Glutamatergic neuron (in vitro differentiated cells): Measurements from ENCODE around the gene KRTAP5-3. TPM values are rescaled to one million over a fixed set of nuclear protein-coding genes. Genes with fewer than 3 reads are reported as not detected.

Experiments used
- DNase-seq: peaks from one replicate; pipeline ENCODE4 v3.0.0; 2022
- H3K27ac Mint-ChIP-seq: one replicate; pipeline ENCODE4 v1.8.0; 2020; ENCODE audit warnings: mild to moderate bottlenecking, mixed read lengths, inconsistent platforms; ENCODE audit not compliant: unreplicated experiment
- H3K27me3 Mint-ChIP-seq: one replicate; pipeline ENCODE4 v1.8.0; 2020; ENCODE audit warnings: mild to moderate bottlenecking, moderate library complexity, mixed read lengths, inconsistent platforms; ENCODE audit not compliant: unreplicated experiment
- H3K36me3 Mint-ChIP-seq: one replicate; pipeline ENCODE4 v1.8.0; 2020; ENCODE audit warnings: mild to moderate bottlenecking, mixed read lengths, inconsistent platforms; ENCODE audit not compliant: unreplicated experiment
- H3K4me1 Mint-ChIP-seq: one replicate; pipeline ENCODE4 v1.8.0; 2020; ENCODE audit warnings: mild to moderate bottlenecking, low read depth, mixed read lengths, inconsistent platforms; ENCODE audit not compliant: unreplicated experiment
- H3K4me3 Mint-ChIP-seq: one replicate; pipeline ENCODE4 v1.8.0; 2020; ENCODE audit warnings: mild to moderate bottlenecking, mixed read lengths, inconsistent platforms; ENCODE audit not compliant: unreplicated experiment
- H3K9me3 Mint-ChIP-seq: one replicate; pipeline ENCODE4 v1.8.0; 2020; ENCODE audit warnings: mild to moderate bottlenecking, moderate library complexity, mixed read lengths, inconsistent platforms; ENCODE audit not compliant: unreplicated experiment
- total RNA-seq: library from RNA; stranded (reverse); fragmentation: NEBNext Ultra II Directional; extraction: Animal tissue kit (Norgen Biotek cat#: 25700); gene quantifications from one replicate; pipeline ENCODE4 v1.2.1, GENCODE V29; 2021; ENCODE audit not compliant: unreplicated experiment
- TF ChIP-seq, protein P1 (sequence below): fragments of 200-600 bp; sonication (generic); IDR thresholded peaks from one replicate; pipeline ENCODE4 v1.5.0; 2021; ENCODE audit not compliant: partially characterized antibody, unreplicated experiment

The KRTAP5-3 gene
- total RNA-seq, 1 donor from 2014 or later: not detected

DNA sequence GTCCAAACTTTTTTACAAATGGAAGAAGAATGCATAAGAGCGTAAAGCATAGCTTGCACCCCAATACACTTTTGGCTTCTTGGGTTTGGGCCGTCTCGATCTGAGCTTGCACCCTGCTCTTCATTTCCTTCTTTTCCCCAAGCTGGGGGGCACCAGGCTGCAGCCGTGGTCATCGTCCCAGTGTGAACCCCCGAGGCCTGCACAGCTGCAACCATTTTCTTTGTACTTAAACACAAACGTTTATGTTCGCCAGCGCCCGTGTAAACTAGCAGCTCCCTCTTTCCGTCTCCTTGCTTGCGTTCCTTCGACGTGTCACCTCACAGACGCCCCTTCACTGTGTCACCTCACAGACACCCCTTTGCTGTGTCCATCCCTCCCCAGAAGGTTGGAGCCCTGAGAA is 31.4 kb upstream of the KRTAP5-3 start:
- Mint-ChIP-seq H3K27ac (no peak overlapping the region), H3K4me3 (no peak overlapping the region), H3K36me3 (no peaks in the 10 kb centered on the region), H3K27me3 (no peaks in the 10 kb centered on the region), H3K4me1 (no peaks in the 10 kb centered on the region), H3K9me3 (no peaks in the 10 kb centered on the region)
- DNase-seq: no peak
- TF ChIP-seq, protein P1, sequence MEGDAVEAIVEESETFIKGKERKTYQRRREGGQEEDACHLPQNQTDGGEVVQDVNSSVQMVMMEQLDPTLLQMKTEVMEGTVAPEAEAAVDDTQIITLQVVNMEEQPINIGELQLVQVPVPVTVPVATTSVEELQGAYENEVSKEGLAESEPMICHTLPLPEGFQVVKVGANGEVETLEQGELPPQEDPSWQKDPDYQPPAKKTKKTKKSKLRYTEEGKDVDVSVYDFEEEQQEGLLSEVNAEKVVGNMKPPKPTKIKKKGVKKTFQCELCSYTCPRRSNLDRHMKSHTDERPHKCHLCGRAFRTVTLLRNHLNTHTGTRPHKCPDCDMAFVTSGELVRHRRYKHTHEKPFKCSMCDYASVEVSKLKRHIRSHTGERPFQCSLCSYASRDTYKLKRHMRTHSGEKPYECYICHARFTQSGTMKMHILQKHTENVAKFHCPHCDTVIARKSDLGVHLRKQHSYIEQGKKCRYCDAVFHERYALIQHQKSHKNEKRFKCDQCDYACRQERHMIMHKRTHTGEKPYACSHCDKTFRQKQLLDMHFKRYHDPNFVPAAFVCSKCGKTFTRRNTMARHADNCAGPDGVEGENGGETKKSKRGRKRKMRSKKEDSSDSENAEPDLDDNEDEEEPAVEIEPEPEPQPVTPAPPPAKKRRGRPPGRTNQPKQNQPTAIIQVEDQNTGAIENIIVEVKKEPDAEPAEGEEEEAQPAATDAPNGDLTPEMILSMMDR: no peak

DNA sequence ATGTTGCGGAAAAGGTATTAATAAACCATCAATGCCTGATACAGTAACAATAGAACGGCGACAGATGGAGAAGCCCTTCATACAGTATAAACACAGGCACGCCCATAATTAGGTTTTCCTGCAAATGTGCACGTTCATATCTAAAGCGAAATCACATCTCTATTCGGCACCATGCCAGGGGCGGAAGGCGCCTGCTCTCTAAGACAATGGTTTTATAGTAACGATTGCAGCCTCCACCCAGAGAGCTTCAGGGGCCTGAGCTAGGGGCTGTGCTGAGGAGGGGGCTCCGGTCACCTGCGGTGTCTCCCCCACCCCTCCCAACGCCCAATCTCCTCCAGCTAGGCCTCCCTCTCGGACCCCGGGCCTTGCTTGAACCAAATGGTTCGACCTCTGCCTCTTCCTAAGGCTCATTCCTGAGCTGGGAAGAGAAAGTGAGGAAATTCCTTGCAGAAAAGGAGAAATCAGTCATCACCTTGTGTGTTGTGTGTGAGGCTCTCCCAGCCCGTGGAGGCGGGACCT is 30.9 kb upstream of the KRTAP5-3 start:
- Mint-ChIP-seq H3K27me3 (no peaks in the 10 kb centered on the region), H3K9me3 (no peaks in the 10 kb centered on the region), H3K36me3 (no peaks in the 10 kb centered on the region), H3K4me1 (no peaks in the 10 kb centered on the region), H3K27ac (no peak overlapping the region), H3K4me3 (no peak overlapping the region)
- DNase-seq: no peak
- TF ChIP-seq, protein P1: no peak

DNA sequence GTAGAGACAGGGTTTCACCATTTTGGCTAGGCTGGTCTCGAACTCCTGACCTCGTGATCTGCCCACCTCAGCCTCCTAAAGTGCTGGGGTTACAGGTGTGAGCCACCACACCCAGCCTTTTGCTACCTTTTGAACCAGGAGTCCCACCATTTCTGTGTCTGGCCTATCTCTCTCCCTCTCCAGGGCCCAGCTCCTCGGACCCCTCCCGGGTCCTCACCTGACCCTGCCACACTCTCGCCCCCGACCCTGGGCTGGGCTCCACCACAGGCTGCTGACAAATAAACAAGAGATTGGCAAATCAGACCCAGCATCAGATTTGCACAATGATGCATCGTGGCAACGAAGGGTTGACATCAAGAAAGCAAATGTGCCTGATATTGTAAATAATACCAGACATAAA is 30.1 kb upstream of the KRTAP5-3 start:
- TF ChIP-seq, protein P1: no peak
- Mint-ChIP-seq H3K27me3 (no peaks in the 10 kb centered on the region), H3K36me3 (no peaks in the 10 kb centered on the region), H3K4me1 (no peaks in the 10 kb centered on the region), H3K27ac (no peak overlapping the region), H3K9me3 (no peaks in the 10 kb centered on the region), H3K4me3 (no peak overlapping the region)
- no peak for DNase-seq

DNA sequence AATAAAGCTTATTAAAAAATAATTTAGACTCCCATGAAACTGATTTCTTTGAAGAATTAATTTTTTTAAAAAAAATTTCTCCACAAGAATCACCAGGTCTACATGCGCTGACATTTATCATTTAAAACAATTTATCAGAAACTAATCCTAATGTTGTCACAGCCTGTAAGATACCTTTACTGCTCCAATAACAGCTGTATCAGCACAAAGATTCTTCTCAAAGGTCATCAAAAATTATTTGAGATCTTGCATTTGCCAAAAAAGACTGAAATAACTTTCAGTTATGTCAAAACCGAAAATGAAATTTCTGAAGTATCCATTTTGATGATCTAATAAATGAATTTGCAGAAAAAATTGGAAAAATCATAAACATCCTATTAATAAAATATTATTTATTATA is 29.4 kb upstream of the KRTAP5-3 start:
- H3K4me1 Mint-ChIP-seq: no peaks in the 10 kb centered on the region
- H3K36me3 Mint-ChIP-seq: no peaks in the 10 kb centered on the region
- no peaks in the 10 kb centered on the region for H3K27me3 Mint-ChIP-seq

DNA sequence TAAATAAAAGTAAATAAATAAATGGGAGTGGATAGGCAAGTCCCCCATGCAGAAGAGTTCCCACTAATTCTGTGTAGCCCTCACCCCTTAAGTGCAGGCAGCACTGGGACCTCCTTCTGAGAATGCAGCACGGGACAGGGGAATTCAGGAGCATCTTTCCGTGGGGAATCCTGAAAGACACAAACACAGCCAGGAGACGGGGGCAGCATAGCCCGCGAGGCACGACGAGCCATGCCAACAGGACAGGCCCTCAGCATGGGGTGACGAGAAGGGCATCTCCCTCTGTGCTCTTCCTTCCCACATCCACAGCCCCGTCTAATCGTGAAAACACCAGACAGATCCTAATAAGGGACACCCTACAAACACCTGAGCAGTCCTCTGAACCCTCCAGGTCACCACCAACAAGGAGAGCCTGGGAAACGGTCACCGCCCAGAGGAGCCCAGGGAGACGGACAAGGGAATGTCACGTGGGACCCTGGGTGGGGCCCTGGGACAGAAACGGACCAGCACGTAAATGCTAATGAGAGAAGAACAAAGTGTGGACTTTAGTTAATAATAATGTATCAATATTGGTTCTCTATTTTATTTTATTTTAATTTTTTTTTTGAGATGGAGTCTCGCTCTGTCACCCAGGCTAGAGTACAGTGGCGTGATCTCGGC is 28.2 kb upstream of the KRTAP5-3 start:
- no peak overlapping the region for H3K4me3 Mint-ChIP-seq
- no peak overlapping the region for H3K27ac Mint-ChIP-seq
- no peak for DNase-seq
- H3K4me1 Mint-ChIP-seq: no peaks in the 10 kb centered on the region
- no peaks in the 10 kb centered on the region for H3K27me3 Mint-ChIP-seq
- TF ChIP-seq, protein P1: no peak
- H3K9me3 Mint-ChIP-seq: peaks cover 3% of the 10 kb centered on the region
- no peaks in the 10 kb centered on the region for H3K36me3 Mint-ChIP-seq

More for the DNA sequence above, 29.4 kb upstream of the KRTAP5-3 start:
- no peaks in the 10 kb centered on the region for H3K9me3 Mint-ChIP-seq
- no peak for DNase-seq
- no peak overlapping the region for H3K27ac Mint-ChIP-seq
- no peak overlapping the region for H3K4me3 Mint-ChIP-seq
- TF ChIP-seq, protein P1: no peak
